GM18861 (cell line): ENCODE measurements around the gene TANGO6.

Experiments
- ATAC-seq: cut with Tn5 transposase; IDR thresholded peaks from one replicate; pipeline ENCODE4 v1.9.1; 2021; ENCODE audit not compliant: unreplicated experiment

Gene TANGO6

GRCh38 chr16:68907297-68907696 is 64.0 kb downstream of the TANGO6 start:
- ATAC-seq, result no peak

- ATAC-seq, result no peak
Measured at GRCh38 chr16:68907781-68908181, 64.5 kb downstream of the TANGO6 start.

- no peak for ATAC-seq
Measured at GRCh38 chr16:68909099-68909733, 65.9 kb downstream of the TANGO6 start.

DNA sequence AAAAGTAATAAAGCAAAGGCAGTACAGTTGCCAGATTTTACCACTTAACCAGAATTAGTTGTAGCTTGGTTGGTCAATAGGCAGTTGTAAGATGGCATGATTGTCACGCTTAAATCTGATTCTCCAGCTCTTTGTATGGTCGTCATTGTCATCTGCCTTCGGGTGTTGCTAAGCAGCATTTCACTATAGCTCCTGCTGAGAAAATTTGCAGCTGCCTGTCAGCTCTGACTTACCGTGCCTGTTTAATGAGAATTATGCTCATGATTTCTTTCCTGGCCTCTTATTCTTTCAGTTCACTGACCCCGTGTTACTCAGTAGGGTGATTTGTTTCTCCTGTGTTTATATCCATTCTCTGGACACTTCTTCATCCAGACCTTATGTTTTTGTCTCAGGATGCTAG is 66.7 kb downstream of the TANGO6 start:
- ATAC-seq, result no peak

DNA sequence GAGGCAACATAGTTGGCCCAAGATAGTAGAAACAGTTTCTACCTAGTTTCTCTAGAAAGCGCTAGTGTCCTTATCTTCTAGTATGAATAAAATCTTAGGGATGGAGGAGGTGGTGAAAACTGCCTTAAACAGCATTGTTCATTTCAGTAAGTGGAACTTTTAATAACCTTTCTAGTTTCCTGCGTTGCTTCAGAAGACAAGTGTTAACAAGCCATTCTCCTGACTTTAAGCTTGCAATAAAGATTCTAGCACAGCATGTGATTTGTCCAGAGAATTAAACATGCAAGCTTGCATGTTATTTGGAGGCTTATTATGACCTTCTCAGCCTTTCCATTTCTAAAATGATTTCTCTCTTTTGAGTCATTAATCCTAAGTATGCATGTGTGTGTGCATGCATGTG is 72.3 kb downstream of the TANGO6 start:
- no peak for ATAC-seq

DNA sequence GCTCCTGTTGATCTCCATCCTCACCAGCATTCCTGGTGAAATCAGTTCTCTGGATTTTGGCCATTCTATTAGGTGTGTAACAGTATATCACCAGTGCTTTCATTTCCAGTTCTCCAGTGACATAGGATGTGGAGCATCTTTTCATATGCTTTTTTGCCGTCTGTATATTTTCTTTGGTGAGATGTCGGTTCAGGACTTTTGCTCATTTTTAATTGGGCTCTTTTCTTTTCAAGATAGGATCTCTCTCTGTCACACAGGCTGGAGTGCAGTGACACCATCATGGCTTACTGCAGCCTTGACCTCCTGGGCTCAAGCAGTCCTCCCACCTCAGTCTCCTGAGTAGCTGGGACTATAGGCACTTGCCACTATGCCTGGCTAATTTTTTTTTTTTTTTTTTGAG is 74.2 kb downstream of the TANGO6 start:
- no peak for ATAC-seq

GRCh38 chr16:68920349-68920748 is 77.0 kb downstream of the TANGO6 start:
- no peak for ATAC-seq

GRCh38 chr16:68921637-68922036 is 78.3 kb downstream of the TANGO6 start:
- ATAC-seq, result no peak

- ATAC-seq, result no peak
Measured at GRCh38 chr16:68923116-68923515, 79.8 kb downstream of the TANGO6 start.

DNA sequence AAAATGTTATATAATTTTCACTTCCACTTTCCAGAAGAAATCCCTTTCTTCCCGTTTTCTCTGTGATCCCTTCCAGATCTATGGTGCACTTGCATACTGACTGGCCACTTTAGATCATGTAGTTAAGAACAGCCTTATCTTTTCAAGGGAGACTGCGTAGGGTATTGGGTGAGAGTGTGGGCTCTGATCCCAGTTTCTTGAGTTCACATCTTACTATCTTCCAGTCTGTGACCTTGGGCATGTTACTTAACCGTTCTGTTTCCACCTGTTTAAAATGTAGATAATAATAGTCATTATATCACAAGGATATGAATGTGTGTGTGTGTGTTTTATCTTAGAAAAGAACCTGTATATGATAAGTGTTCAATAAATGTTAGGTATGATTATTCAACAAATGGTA is 83.7 kb downstream of the TANGO6 start:
- no peak for ATAC-seq

DNA sequence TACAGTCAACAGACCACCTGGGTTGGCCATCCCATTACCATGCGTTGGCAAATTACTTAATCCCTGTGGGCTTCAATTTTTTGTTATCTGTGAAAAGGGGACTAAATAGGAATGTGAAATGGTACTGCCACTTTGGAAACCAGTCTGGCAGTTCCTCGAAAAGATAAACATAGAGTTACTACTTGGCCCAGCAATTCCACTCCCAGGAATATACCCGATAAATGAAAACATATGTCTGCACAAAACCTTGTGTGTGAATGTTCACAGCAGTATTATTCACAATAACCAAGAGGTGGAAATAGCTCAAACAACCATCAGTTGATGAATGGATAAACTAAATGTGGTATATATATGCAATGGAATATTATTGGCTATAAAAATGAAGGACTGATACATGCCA is 87.9 kb downstream of the TANGO6 start:
- ATAC-seq, result no peak

DNA sequence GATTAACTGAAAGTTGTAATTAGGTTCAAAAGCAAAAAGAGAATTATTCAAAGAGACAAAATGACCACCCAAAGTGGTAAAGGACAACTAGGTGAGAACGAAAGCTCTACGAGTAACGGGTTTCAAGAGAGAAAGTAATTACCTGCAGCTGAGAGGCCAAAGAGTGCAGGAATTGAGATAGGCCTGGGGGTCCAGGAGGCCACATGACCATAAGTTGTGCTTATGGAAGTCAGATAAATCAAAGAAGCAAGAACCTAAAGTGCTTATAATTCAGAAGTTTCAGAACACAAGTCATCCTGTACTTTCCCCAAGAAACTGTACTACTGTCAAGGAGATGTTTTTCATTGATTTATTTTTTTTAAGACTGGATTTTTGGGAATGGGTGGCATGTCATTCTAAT is 91.1 kb downstream of the TANGO6 start:
- no peak for ATAC-seq

DNA sequence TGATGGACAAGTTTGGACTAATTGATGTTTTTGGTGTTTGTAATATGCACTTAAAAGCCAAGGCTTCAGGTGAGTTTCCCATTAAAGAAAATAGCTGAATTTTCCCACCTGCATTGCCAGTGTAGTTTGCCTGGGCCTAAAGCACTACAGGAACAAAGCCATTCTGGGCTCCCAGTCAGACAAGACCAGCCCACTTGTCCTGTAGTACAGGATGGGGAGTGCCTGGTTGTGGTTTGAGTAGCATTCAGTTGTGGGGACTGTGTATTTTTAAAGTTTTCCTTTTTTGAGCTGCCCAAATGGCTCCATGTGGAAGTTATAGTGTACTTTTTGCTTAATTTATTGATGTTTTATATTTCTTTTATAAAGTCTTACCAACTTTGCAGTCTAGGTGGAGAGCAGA is 91.7 kb downstream of the TANGO6 start:
- ATAC-seq, result no peak

DNA sequence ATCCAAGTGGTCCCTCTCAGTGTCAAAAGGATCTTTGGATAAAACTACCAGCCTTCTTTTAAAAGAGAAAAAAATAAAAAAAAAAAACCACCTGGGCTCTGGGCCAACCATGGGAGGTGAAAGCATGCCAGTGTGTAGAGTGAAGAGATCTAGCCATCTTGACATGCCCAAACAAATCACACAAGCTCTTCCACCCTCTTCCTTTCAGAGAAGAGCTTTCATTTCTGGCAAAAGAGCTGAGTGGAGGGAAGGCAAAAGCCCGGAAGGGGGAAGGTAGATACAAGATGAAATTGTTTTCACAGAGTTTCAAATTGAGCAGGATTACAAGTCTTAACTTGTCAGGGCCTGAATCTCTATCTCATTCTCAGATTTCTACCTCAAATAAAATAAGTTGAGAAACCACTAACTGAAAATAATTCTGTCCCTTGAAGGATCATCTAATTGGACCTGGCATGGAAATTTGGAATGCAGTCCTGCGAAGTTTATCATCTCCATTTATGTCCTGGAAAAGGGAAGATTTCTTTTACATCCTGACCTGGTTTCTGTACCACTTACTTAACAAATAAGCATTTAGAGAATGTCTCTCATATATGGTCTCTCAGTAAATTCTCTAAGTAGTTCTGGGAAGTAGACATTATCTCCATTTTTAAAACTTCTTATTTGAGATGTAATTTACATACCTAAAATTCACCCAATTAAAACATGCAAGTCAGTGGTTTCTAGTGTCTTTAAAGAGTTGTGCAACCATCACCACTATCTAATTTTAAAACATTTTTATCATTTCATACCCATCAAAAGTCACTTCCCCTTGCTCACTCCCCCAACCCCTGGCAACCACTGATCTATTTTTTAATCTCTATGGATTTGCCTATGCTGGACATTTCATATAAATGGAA is 93.7 kb downstream of the TANGO6 start:
- no peak for ATAC-seq

GRCh38 chr16:68939692-68940320 is 96.5 kb downstream of the TANGO6 start:
- ATAC-seq, result no peak

DNA sequence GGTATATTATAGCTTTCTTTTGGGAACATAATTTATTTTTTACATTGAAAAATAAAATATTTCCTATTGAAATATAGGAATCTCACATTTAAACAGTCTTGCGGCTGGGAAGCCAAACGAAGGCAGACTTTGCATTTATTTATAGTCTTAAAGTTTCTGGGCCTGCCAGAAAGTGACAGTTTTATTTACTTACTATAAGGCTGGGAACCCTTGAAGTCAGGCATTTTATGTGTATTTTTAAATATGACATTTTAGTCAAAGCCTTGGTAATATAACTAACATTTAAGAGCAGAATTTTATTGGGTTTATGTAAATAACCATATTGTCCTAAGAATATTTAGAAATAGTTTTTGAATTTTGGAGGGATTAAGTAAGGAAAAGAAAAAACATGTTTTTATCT is 97.5 kb downstream of the TANGO6 start:
- no peak for ATAC-seq

DNA sequence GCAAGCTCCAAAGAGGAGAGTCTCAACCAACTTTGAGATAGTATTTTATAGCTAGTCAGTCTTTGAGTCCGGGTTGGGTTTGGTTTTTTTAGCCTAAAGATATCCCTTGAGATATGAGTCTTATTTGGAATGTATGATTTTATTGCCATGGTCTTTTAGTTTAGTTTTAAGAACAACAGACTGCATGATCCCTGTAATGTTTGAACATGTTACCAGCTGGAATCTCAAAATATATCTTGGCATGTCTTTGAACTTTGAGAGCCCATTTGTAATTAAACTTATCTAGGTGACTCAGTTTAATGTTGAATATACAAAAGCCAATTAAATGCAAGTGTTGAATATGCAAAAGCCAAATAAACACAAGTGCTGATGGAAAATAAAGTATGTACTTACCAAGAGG is 100.6 kb downstream of the TANGO6 start:
- ATAC-seq, result no peak

- ATAC-seq, result no peak
Measured at GRCh38 chr16:68948230-68948910, 105.0 kb downstream of the TANGO6 start.

- no peak for ATAC-seq
Measured at GRCh38 chr16:68951991-68952877, 108.9 kb downstream of the TANGO6 start.

GRCh38 chr16:68954911-68955635 is 111.7 kb downstream of the TANGO6 start:
- no peak for ATAC-seq
